HepG2 (cell line): ENCODE data around the gene RAD23A. TPM values are rescaled to one million over a fixed set of nuclear protein-coding genes. Genes with fewer than 3 reads are reported as not detected.

Experiments used
- CEBPG ChIP-seq: IDR thresholded peaks from 2 replicates; pipeline ENCODE4 v1.6.1; 2016
- NONO ChIP-seq, 2 experiments: fragments of 450-650 bp in 1 of 2; sonication (generic) in 1 of 2; formaldehyde crosslinking in 1 of 2; IDR thresholded peaks in 1 of 2; conservative IDR thresholded peaks in 1 of 2; 2 replicates each; pipeline versions ENCODE4 v1.6.1 to v1.8.0; 2017 to 2022; ENCODE audit warnings: mild to moderate bottlenecking in 1 of 2, missing genetic modification reagents in 1 of 2, moderate library complexity in 1 of 2
- POLR2G ChIP-seq: fragments of 200-400 bp; formaldehyde crosslinking; IDR thresholded peaks from 2 replicates; pipeline ENCODE4 v1.6.1; 2018; ENCODE audit warnings: mild to moderate bottlenecking, low read depth, low read length, moderate library complexity
- SAFB2 ChIP-seq: sonication (generic); formaldehyde crosslinking; IDR thresholded peaks from 2 replicates; pipeline ENCODE4 v1.5.1; 2020; ENCODE audit warnings: missing genetic modification reagents, low read depth, mild to moderate bottlenecking, borderline replicate concordance
- SRF ChIP-seq: IDR thresholded peaks from 2 replicates; pipeline ENCODE4 v1.6.1; 2011; ENCODE audit warnings: mild to moderate bottlenecking, low read depth, low read length, moderate library complexity
- ZBTB25 ChIP-seq: IDR thresholded peaks from 2 replicates; pipeline ENCODE4 v1.6.1; 2018; ENCODE audit warnings: missing genetic modification reagents
- ZBTB34 ChIP-seq: sonication (generic); formaldehyde crosslinking; IDR thresholded peaks from 2 replicates; pipeline ENCODE4 v1.8.0; 2022; ENCODE audit warnings: mild to moderate bottlenecking, missing genetic modification reagents
- ZBTB46 ChIP-seq: sonication (generic); formaldehyde crosslinking; IDR thresholded peaks from 2 replicates; pipeline ENCODE4 v1.4.0; 2020; ENCODE audit warnings: mild to moderate bottlenecking, missing genetic modification reagents, borderline replicate concordance
- ZGPAT ChIP-seq: IDR thresholded peaks from 2 replicates; pipeline ENCODE4 v1.6.1; 2016; ENCODE audit warnings: mild to moderate bottlenecking
- ZMYM3 ChIP-seq: sonication (generic); formaldehyde crosslinking; IDR thresholded peaks from 2 replicates; pipeline ENCODE4 v1.5.1; 2020; ENCODE audit warnings: mild to moderate bottlenecking, missing genetic modification reagents
- ZMYM4 ChIP-seq: sonication (generic); formaldehyde crosslinking; IDR thresholded peaks from 2 replicates; pipeline ENCODE4 v1.8.1; 2023; ENCODE audit warnings: mild to moderate bottlenecking, missing genetic modification reagents
- ZNF253 ChIP-seq: sonication (generic); formaldehyde crosslinking; IDR thresholded peaks from 2 replicates; pipeline ENCODE4 v1.8.0; 2022; ENCODE audit warnings: mild to moderate bottlenecking, missing genetic modification reagents, borderline replicate concordance
- ZNF331 ChIP-seq: sonication (generic); formaldehyde crosslinking; IDR thresholded peaks from 2 replicates; pipeline ENCODE4 v1.4.0; 2020; ENCODE audit warnings: missing genetic modification reagents
- ZNF547 ChIP-seq: sonication (generic); formaldehyde crosslinking; IDR thresholded peaks from 2 replicates; pipeline ENCODE4 v1.5.1; 2020; ENCODE audit warnings: mild to moderate bottlenecking, missing genetic modification reagents
- ZSCAN31 ChIP-seq: sonication (generic); formaldehyde crosslinking; IDR thresholded peaks from 2 replicates; pipeline ENCODE4 v1.5.0; 2020; ENCODE audit warnings: low read depth, mild to moderate bottlenecking, missing genetic modification reagents
- polyA plus RNA-seq, 8 experiments: library from polyadenylated mRNA; depleted of rRNA in 3 of 8; stranded (reverse) in 7 of 8; unstranded in 1 of 8; fragments of >200 nt; fragmentation: Illumina TruSeq in 4 of 8; extraction: Trizol in 4 of 8; gene quantifications; 2 replicates each; pipeline versions ENCODE4 v1.2.1 to v1.2.3, GENCODE V29; 2011 to 2016; ENCODE audit warnings: low read depth in 4 of 8, missing spikeins in 1 of 8, mixed read lengths in 1 of 8; ENCODE audit not compliant: insufficient read depth in 1 of 8
- total RNA-seq, 5 experiments: library from RNA; depleted of rRNA; stranded (reverse); fragments of >200 nt; fragmentation: Illumina TruSeq; extraction: Trizol; gene quantifications; 2 replicates each; pipeline ENCODE4 v1.2.3, GENCODE V29; 2016; ENCODE audit warnings: low read depth in 1 of 5

The RAD23A gene
- total and polyA plus RNA-seq, 2 of the 13 experiments (the other 11 are each of a cell fraction or from before 2014, with no cell fraction given) = 42.5 to 54.2 TPM

- no peak for TF ChIP-seq ZBTB46
- 0 out of 2 replicates have a peak, but pooled peaks have one; percentile 13 for TF ChIP-seq ZMYM4
- peak; percentile 81 for TF ChIP-seq ZSCAN31 (CRISPR knock-in tag)
- TF ChIP-seq ZNF547 (CRISPR knock-in tag) = peak; percentile 74; the same call in 1 of the 2 replicates
- no peak for TF ChIP-seq NONO (IDR thresholded peaks at IDR 0.05)
- peak; percentile 80 for TF ChIP-seq NONO (CRISPR knock-in tag; conservative IDR thresholded peaks at IDR 0.05)
- peak; percentile 96 for TF ChIP-seq POLR2G
- peak; percentile 41; the same call in 1 of the 2 replicates for TF ChIP-seq ZBTB25 (CRISPR knock-in tag)
- TF ChIP-seq ZNF253 (CRISPR knock-in tag) = 0 out of 2 replicates have a peak, but pooled peaks have one; percentile 77
- peak; percentile 42; the same call in 1 of the 2 replicates for TF ChIP-seq SAFB2
- peak; percentile 56; the same call in 1 of the 2 replicates for TF ChIP-seq CEBPG (CRISPR knock-in tag)
- peak; percentile 52; the same call in 1 of the 2 replicates for TF ChIP-seq ZMYM3 (CRISPR knock-in tag)
- 0 out of 2 replicates have a peak, but pooled peaks have one; percentile 9 for TF ChIP-seq SRF
- 0 out of 2 replicates have a peak, but pooled peaks have one; percentile 43 for TF ChIP-seq ZBTB34 (CRISPR knock-in tag)
- TF ChIP-seq ZGPAT = peak; percentile 87; the same call in 1 of the 2 replicates
- TF ChIP-seq ZNF331 (CRISPR knock-in tag) = peak; percentile 30; the same call in 1 of the 2 replicates
Measured at GRCh38 chr19:12933287-12934072, 12.2 kb upstream of the RAD23A start, which contains the start of gene FARSA (continued).
